Immature natural killer cell (primary cell): Measurements from ENCODE around the gene LRRC74A. TPM values are rescaled to one million over a fixed set of nuclear protein-coding genes. Genes with fewer than 3 reads are reported as not detected.
A peak's percentile ranks its signal among the peaks of the same experiment; 100 is the strongest.

ENCODE experiments used
- DNase-seq, 3 donors: peaks; one replicate each; pipeline ENCODE4 v3.0.0; 2022; ENCODE audit warnings: mixed read lengths in 1 of 3
- H3K27ac Mint-ChIP-seq, 6 donors: one replicate each; pipeline ENCODE4 v1.8.0; 2020; ENCODE audit warnings: mixed read lengths in 6 of 6, mild to moderate bottlenecking in 5 of 6, inconsistent platforms in 4 of 6, moderate library complexity in 3 of 6
- H3K27me3 Mint-ChIP-seq, 3 donors: one replicate each; pipeline ENCODE4 v1.8.0; 2020 to 2021; ENCODE audit warnings: low read depth in 3 of 3, mild to moderate bottlenecking in 3 of 3, mixed read lengths in 3 of 3, moderate library complexity in 3 of 3, inconsistent platforms in 1 of 3
- H3K36me3 Mint-ChIP-seq, 3 donors: one replicate each; pipeline ENCODE4 v1.8.0; 2020; ENCODE audit warnings: mixed read lengths in 3 of 3, inconsistent platforms in 2 of 3, mild to moderate bottlenecking in 2 of 3
- H3K4me1 Mint-ChIP-seq, 2 donors: one replicate each; pipeline ENCODE4 v1.8.0; 2020; ENCODE audit warnings: inconsistent platforms in 2 of 2, mild to moderate bottlenecking in 2 of 2, mixed read lengths in 2 of 2, moderate library complexity in 1 of 2
- H3K4me3 Mint-ChIP-seq, 5 donors: one replicate each; pipeline ENCODE4 v1.8.0; 2020; ENCODE audit warnings: mild to moderate bottlenecking in 5 of 5, mixed read lengths in 5 of 5, inconsistent platforms in 3 of 5, moderate library complexity in 3 of 5
- H3K9me3 Mint-ChIP-seq, 6 donors: one replicate each; pipeline ENCODE4 v1.8.0; 2020; ENCODE audit warnings: mild to moderate bottlenecking in 6 of 6, mixed read lengths in 6 of 6, inconsistent platforms in 4 of 6, moderate library complexity in 3 of 6
- polyA plus RNA-seq, 3 donors: library from polyadenylated mRNA; unstranded; fragments of 300-500 nt; fragmentation: Illumina TruSeq; gene quantifications; one replicate each; pipeline ENCODE4 v1.2.3, GENCODE V29; 2021

LRRC74A gene
- polyA plus RNA-seq, 3 donors from 2014 or later, result not detected

- H3K27ac Mint-ChIP-seq, result no peak overlapping the region
- H3K27me3 Mint-ChIP-seq, result peaks cover 0 to 3% (median 2%) of the 10 kb centered on the region in 3 donors
- H3K36me3 Mint-ChIP-seq, result no peaks in the 10 kb centered on the region
- H3K9me3 Mint-ChIP-seq, result no peaks in the 10 kb centered on the region
- H3K4me3 Mint-ChIP-seq, result no peak overlapping the region
- DNase-seq, result no peak
- no peaks in the 10 kb centered on the region for H3K4me1 Mint-ChIP-seq
These were observed 11.3 kb downstream of the LRRC74A start for GRCh38 chr14:76837524-76837923.

GRCh38 chr14:76842414-76842813, 16.2 kb downstream of the LRRC74A start:
- no peak overlapping the region for H3K4me3 Mint-ChIP-seq
- H3K27me3 Mint-ChIP-seq, result peaks cover 0 to 11% (median 10%) of the 10 kb centered on the region in 3 donors
- H3K27ac Mint-ChIP-seq, result no peak overlapping the region
- H3K9me3 Mint-ChIP-seq, result no peaks in the 10 kb centered on the region
- no peaks in the 10 kb centered on the region for H3K36me3 Mint-ChIP-seq
- DNase-seq, result no peak
- H3K4me1 Mint-ChIP-seq, result peaks cover 3 to 5% of the 10 kb centered on the region in 2 donors

DNA sequence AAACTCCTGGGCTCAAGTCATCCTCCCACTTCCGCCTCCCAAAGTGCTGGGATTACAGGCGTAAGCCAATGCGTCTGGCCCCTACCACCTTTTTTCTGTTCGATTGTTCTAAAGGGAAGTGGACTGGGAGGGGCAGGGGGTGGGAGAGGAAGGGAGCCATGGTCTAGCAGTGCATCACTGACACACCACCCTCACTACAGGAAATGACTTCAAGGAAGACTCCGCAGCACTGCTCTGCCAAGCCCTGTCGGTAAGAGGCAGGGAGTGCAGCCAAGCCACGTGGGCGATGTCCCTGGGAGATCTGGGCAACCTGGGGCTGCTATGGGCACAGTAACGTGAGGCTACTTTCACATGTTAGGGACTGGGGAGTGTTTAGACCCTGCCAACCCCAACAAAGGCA, 18.0 kb downstream of the LRRC74A start:
- H3K36me3 Mint-ChIP-seq, result no peaks in the 10 kb centered on the region
- no peak overlapping the region for H3K4me3 Mint-ChIP-seq
- peak; percentile 8 to 15 (median 12) for DNase-seq
- peaks cover 0 to 17% (median 12%) of the 10 kb centered on the region in 3 donors for H3K27me3 Mint-ChIP-seq
- H3K4me1 Mint-ChIP-seq, result peaks cover 3 to 5% of the 10 kb centered on the region in 2 donors
- H3K9me3 Mint-ChIP-seq, result no peaks in the 10 kb centered on the region
- H3K27ac Mint-ChIP-seq, result no peak overlapping the region

GRCh38 chr14:76846331-76847047, 20.3 kb downstream of the LRRC74A start:
- H3K4me1 Mint-ChIP-seq, result peaks cover 3 to 5% of the 10 kb centered on the region in 2 donors
- no peak overlapping the region for H3K4me3 Mint-ChIP-seq
- H3K27me3 Mint-ChIP-seq, result peaks cover 0 to 17% (median 12%) of the 10 kb centered on the region in 3 donors
- no peaks in the 10 kb centered on the region for H3K9me3 Mint-ChIP-seq
- DNase-seq, result no peak
- H3K27ac Mint-ChIP-seq, result no peak overlapping the region
- H3K36me3 Mint-ChIP-seq, result no peaks in the 10 kb centered on the region

GRCh38 chr14:76848879-76849278, 22.7 kb downstream of the LRRC74A start:
- Mint-ChIP-seq H3K36me3 (no peaks in the 10 kb centered on the region), H3K4me1 (peaks cover 3 to 5% of the 10 kb centered on the region in 2 donors), H3K9me3 (no peaks in the 10 kb centered on the region)

GRCh38 chr14:76855066-76855465, 28.9 kb downstream of the LRRC74A start:
- H3K4me3 Mint-ChIP-seq, result no peak overlapping the region
- H3K27ac Mint-ChIP-seq, result no peak overlapping the region
- no peaks in the 10 kb centered on the region for H3K36me3 Mint-ChIP-seq
- H3K4me1 Mint-ChIP-seq, result no peaks in the 10 kb centered on the region
- DNase-seq, result no peak
- H3K9me3 Mint-ChIP-seq, result no peaks in the 10 kb centered on the region
- H3K27me3 Mint-ChIP-seq, result peaks cover 0 to 18% (median 2%) of the 10 kb centered on the region in 3 donors

More at GRCh38 chr14:76848879-76849278, 22.7 kb downstream of the LRRC74A start:
- no peak overlapping the region for H3K27ac Mint-ChIP-seq
- DNase-seq, result no peak
- H3K27me3 Mint-ChIP-seq, result peaks cover 0 to 22% (median 5%) of the 10 kb centered on the region in 3 donors
- no peak overlapping the region for H3K4me3 Mint-ChIP-seq

DNA sequence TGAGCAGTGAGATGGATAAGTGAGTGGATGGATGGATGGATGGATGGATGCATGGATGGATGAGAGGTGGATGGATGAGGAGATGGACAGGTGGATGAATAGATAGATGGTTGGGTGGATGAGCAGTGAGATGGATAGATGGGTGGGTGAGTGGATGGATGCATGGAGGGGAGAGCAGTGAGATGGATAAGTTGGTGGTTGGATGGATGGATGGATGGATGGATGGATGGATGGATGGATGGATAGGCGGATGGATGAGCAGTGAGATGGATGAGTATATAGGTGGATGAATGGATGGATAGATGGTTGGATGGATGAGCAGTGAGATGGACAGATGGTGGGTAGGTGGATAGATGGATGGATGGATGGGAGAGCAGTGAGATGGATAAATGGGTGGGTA, 30.6 kb downstream of the LRRC74A start:
- Mint-ChIP-seq H3K9me3 (no peaks in the 10 kb centered on the region), H3K27ac (peak overlapping the region in 1 of 6 donors; percentile 18), H3K36me3 (no peaks in the 10 kb centered on the region), H3K4me1 (no peaks in the 10 kb centered on the region), H3K4me3 (no peak overlapping the region), H3K27me3 (peaks cover 0 to 18% (median 5%) of the 10 kb centered on the region in 3 donors)
- no peak for DNase-seq

DNA sequence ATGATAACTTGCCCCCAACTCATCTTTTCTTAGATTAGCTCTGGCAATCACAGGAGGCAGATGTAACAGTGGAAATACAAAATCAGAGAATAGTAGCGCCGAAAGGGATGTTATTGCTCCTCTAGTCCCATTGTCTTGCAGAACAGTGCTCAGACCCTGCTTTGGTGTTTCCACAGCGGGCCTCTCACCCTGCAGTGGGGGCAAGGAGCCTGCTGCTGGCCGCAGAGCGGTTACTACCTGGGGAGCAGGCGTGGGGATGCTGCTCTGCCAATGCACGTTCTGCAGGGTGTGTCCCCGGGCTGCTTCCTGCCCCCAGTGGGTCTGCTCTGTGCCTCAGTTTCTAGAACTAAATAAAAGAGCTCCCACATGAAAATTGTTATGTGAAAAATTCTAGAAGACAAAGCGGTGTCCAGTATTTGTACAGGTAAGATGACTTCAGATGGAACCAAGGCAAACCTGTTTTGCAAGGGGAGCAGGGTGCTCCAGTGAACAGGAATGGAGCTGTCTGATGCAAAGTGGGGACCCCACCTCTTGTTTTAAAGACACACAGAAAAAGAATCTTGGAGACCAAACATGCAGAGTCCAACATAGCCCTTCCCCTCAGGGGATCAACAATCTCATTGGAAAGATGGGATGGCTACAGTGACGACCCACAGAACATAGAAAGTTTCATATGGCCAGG, 35.5 kb downstream of the LRRC74A start:
- no peak for DNase-seq
- no peak overlapping the region for H3K27ac Mint-ChIP-seq
- H3K4me1 Mint-ChIP-seq, result peaks cover 0 to 2% of the 10 kb centered on the region in 2 donors
- H3K27me3 Mint-ChIP-seq, result peaks cover 0 to 7% (median 6%) of the 10 kb centered on the region in 3 donors
- H3K36me3 Mint-ChIP-seq, result no peaks in the 10 kb centered on the region
- H3K9me3 Mint-ChIP-seq, result no peaks in the 10 kb centered on the region
- H3K4me3 Mint-ChIP-seq, result no peak overlapping the region

GRCh38 chr14:76862546-76863282, 36.5 kb downstream of the LRRC74A start:
- Mint-ChIP-seq H3K36me3 (no peaks in the 10 kb centered on the region), H3K4me3 (no peak overlapping the region), H3K27me3 (peaks cover 0 to 6% (median 5%) of the 10 kb centered on the region in 3 donors), H3K27ac (no peak overlapping the region), H3K9me3 (no peaks in the 10 kb centered on the region), H3K4me1 (peaks cover 5 to 7% of the 10 kb centered on the region in 2 donors)
- no peak for DNase-seq

DNA sequence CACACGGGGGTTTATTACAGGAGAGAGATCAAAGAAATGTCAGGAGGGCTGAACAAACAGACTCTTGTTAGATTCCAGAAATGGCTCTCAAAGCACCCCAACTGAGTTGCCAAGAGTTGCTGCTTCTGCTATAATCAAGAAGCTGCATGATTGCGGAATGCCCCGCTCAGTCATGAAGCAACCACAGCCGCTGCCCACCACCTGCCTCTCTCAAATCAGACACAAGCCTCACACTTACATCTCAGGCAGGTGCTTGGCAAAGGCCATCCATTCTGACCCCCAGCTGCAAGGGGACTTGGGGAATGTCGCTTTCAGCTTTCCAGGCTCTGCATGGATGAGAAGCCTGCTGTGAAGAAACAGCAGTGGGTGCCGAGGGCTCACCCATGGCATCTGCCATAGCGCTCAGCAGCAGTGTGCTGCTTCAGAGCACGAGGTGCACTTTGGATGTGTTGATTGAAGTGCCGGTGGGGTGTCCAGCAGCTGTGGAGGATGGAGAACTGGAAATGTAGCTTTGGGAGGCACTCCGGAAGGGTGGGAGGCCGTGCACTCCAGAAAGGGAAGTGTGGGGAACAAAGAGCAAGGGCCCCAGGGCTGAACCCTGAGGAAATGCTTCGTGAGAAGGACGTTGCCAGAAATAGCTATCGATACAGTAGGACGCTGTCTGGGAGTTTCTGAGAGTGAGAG, 37.7 kb downstream of the LRRC74A start:
- no peak overlapping the region for H3K27ac Mint-ChIP-seq
- no peaks in the 10 kb centered on the region for H3K36me3 Mint-ChIP-seq
- no peak overlapping the region for H3K4me3 Mint-ChIP-seq
- no peaks in the 10 kb centered on the region for H3K9me3 Mint-ChIP-seq
- peaks cover 8 to 10% of the 10 kb centered on the region in 2 donors for H3K4me1 Mint-ChIP-seq
- no peak for DNase-seq
- peaks cover 0 to 8% (median 7%) of the 10 kb centered on the region in 3 donors for H3K27me3 Mint-ChIP-seq

- no peaks in the 10 kb centered on the region for H3K9me3 Mint-ChIP-seq
- H3K4me1 Mint-ChIP-seq, result peaks cover 8 to 10% of the 10 kb centered on the region in 2 donors
- no peaks in the 10 kb centered on the region for H3K36me3 Mint-ChIP-seq
- no peak overlapping the region for H3K4me3 Mint-ChIP-seq
- H3K27ac Mint-ChIP-seq, result peak overlapping the region in 1 of 6 donors; percentile 14
- DNase-seq, result no peak
- peaks cover 0 to 4% (median 4%) of the 10 kb centered on the region in 3 donors for H3K27me3 Mint-ChIP-seq
These were observed 40.2 kb downstream of the LRRC74A start for GRCh38 chr14:76866456-76866855.

DNA sequence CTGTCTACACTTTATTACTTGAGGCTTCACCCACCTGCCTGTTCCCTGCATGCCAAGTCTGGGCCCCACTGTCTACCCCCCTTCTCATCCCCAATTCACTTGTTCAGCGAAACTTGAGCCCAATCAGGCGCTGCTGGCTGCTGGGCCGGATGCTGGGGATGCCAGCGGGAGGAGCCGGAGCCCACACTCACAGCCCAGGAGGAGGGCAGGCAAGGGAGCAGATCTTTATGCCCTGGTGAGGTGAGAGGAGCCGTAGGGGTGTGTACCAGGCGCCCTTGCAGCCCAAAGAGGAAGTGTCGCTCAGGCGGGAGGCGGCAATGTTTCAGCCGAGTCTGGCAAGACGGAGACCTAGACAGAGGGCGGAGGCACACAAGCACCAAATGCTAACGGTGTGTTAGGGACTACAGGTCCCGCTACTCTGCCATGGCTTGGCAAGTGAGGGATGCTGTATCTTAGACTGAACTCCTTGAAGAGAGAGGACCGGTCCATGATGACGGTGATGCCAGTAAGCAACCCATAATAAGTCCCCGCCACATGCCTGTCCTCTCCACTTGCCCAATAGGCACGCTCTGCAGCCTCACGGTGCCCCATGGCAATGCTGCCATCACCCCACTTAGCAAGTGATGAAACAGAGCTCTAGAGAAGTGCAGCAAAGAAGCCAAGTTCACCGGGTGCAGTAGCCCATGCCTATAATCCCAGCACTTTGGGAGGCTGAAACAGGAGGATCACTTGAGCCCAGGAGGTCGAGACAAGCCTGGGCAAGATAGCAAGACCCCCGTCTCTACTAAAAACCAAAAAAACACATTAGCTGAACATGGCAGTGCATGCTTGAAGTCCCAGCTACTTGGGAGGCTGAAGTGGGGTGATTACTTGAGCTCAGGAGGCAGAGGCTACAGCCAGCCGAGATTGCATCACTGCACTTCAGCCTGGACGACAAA, 41.6 kb downstream of the LRRC74A start:
- no peaks in the 10 kb centered on the region for H3K36me3 Mint-ChIP-seq
- H3K9me3 Mint-ChIP-seq, result no peaks in the 10 kb centered on the region
- H3K4me3 Mint-ChIP-seq, result peak overlapping the region in 2 of 5 donors; percentile 18 to 61
- DNase-seq, result no peak
- peaks cover 8 to 10% of the 10 kb centered on the region in 2 donors for H3K4me1 Mint-ChIP-seq
- peaks cover 2 to 4% (median 3%) of the 10 kb centered on the region in 3 donors for H3K27me3 Mint-ChIP-seq
- H3K27ac Mint-ChIP-seq, result no peak overlapping the region
